HG02571 (cell line): Measurements from ENCODE around the gene MRPS25.

Source experiments
- ATAC-seq: cut with Tn5 transposase; IDR thresholded peaks from one replicate; pipeline ENCODE4 v1.9.1; 2021; ENCODE audit warnings: mild to moderate bottlenecking, moderate library complexity; ENCODE audit not compliant: unreplicated experiment

The MRPS25 gene

GRCh38 chr3:15064835-15065549, at the start of gene MRPS25:
Gene MRPS25, minus strand, starts transcription at chr3:15065315. Its CDS starts 121 bp downstream, at chr3:15065194.
- peak; percentile 95 for ATAC-seq

DNA sequence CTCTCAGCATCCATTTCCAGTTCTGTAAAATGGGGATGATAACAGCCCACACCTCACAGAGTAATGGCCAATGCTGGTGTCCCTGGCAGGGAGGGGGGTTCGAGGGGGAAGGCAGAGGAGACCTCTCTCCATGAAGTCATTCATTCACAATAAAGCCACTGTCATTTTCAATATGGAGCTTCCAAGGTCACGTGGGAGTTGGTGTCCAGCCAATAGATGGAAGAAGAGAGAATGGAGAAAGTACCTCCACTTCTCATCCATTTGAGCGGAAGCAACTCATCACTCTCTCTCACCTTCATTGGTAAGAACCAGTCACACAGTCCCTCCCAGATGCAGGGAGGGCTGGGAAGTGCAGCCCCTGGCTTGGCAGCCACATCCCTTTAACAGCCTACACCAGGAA, 48.8 kb upstream of the MRPS25 start:
- ATAC-seq: no peak

GRCh38 chr3:15113471-15113870, 48.4 kb upstream of the MRPS25 start:
- ATAC-seq: no peak

- ATAC-seq: no peak
Measured at GRCh38 chr3:15112011-15112410, 46.9 kb upstream of the MRPS25 start.

GRCh38 chr3:15110206-15110605, 45.1 kb upstream of the MRPS25 start:
- no peak for ATAC-seq

DNA sequence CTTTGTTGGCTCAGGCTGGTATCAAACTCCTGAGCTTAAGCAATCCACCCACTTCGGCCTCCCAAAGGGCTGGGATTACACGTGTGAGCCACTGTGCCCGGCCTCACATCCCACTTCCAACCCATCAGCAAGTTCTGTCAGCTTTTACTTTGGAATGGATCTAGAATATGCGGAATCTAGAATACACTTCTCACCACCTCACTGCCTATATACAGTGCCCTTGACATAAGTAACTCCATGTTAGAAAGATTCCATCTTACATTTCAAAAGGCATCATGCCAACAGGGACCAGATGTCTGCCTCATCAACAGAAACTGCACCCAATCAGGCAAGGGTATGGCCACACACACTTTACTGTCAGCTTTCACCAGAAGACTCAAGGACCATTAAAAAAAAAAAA, 43.8 kb upstream of the MRPS25 start:
- no peak for ATAC-seq

GRCh38 chr3:15108082-15108545, 43.0 kb upstream of the MRPS25 start:
- ATAC-seq: peak; percentile 69

DNA sequence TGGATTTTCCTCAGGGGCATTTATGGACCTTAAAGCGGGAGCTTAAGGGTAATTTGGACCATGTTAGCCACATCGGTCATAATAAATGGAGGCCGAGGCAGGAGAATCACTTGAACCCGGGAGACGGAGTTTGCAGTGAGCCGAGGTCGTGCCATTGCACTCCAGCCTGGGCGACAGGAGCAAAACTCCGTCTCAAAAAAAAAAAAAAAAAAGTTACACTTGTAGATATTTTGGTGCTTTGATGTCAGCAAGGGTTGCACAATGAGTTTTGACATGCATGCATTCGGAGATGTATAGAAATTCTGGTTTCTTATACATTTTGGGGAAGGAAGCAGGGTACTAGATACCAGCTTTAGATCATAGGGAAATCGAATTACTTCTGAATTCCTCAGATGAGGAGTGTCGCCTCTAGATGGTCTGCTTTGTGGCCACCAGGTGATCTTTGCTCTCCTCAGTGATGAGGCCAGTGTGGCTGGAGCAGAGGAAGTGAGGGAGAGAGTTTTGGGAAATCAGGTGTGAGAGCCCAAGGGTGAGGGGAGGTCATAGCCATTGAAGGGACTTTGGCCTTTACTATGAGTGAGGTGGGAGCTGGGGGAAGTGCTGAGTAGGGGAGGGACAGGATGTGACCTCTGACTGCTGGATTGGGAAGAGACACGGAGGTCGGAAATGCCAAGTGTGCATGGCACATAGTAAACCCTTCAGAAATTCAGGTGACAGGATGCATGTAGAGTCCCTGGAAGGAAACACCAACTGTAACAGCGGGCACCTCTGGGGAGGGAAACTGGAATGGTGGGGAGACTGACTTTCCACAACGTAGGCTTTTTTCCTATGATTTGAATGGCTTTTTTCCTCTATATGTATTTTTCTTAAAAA, 42.2 kb upstream of the MRPS25 start:
- ATAC-seq: no peak

DNA sequence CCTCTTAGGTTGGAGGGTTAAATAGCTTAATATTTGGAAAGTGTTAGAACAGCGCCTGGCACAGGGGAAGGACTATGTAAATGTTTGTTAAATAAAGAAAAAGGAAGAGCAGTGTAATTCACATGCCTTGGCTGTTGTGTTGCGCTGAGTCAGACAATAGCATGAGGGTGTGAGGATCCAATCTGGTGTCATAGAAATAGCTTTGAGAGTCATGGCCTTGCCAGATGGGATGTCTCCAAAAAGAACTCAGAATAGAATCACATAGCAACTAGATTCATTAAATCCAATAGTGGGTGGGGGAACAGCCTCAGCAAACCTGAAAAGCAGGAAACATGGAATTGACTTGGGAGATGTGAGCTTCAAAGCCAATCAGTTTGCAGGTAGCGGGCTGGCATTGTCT, 37.7 kb upstream of the MRPS25 start:
- ATAC-seq: no peak

DNA sequence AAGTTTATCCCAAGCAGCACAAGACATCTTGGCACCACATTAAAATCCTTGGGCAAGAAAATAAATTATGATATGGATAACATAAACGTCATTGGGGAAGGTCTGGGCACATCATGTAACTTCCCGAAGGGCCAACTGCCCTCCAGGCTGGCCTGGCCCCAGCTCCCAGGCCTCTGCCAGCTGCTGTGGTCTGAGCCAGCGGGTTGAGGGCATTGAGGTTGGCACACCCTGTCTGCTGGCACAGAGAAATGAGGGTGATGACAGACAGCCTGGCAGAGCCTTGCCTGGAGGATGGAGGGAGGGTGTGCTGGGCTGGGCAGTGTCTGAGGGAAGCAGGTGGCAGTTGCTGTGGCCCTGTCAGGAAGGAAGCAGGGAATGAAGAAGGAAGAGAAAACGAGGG, 37.1 kb upstream of the MRPS25 start:
- ATAC-seq: no peak

DNA sequence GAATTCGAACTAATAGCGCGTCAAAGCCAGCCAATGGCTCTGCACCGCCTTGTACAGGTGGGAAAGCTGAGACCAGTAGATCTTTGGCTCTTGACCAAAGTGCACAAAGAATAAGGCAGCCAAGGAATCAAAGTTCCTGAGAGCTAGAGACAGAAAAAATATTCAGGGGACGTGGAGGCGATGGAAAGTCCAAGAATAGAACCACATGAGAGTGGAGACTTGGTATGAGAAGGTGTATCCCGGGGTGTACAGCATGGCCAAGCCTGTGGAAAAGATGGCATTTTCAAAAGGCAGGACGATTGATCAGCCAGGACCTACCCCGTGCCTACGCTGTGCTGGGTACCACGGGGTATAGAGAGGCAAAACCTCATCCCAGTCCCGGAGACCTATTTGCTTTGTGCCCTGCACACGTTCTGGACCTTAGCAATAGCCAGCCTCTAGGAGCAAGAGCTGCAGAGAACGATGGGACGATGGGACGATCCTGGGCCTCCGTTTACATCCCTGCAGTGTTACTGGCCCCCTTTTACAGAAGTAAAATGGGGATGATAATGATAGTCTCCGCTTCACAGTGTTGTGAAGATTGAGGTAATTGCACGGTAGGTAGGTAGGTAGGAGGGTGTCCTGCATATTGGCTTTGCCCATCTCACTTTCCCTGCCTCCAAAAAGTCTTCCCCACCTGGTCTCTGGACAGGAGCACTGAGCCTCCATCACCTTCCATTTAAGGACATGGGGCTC, 34.4 kb upstream of the MRPS25 start:
- peak; percentile 11 for ATAC-seq

DNA sequence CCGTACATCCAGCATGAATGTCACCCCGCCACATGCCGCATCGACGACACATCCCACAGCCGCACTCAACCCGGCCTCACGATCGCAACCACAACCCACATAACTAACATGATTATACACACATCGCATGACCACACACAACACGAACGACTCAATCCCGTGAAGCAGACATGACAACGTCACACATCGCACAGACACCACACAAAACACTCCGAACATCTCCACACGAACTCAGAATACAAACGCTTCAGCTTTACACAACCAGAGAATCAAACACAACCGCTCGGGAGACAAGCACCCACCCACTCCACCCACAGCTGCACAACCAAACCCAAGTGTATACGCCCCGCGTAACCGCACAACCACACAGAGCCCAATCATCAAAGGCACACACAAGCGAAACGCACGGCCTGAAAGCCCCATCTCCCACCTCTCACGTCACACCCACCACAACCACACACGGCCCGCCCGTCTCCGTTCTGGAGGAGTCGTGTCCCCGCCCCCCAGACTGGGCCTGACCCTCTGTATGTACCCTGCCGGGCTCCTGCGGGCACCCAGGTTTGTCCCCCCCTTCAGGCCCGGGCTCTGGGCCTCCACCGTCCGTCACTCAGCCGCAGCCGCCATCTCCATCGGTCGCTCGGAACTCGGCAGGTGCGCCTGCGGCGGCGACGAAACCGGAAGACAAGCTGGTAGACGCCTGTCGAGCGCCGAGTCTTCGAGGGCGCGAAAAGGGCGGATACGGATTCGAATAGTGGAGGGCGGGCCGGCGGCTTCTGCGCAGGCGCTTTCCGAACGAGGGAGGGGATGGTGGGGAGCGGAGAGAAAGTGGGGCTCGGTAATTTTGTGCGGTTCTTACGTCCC, 33.6 kb upstream of the MRPS25 start, which contains the start of gene RBSN:
RBSN (minus strand) TSS at position 646 of the 861 bp plus-strand sequence. CDS start 3,028 bp downstream, outside the sequence.
- peak; percentile 85 for ATAC-seq

DNA sequence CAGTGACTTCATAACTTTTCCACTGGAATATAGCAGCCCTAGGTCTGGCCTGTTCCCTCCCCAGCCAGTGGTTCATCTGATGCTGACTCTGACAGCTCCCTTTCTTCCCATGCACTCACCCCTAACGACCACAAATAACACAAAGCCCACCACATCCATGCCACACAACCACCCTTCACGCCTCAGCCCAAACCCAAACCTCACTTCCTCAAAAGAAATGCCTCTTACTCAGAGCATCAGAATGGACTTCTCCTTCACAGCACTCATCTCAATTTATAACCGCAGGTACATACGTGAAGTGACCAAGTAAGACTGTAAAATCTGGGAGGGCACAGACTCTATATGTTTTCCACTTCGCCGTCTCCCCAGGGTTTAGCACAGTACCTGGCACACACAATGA, 32.8 kb upstream of the MRPS25 start:
- no peak for ATAC-seq

- ATAC-seq: no peak
Measured at GRCh38 chr3:15096046-15096445, 30.9 kb upstream of the MRPS25 start.

DNA sequence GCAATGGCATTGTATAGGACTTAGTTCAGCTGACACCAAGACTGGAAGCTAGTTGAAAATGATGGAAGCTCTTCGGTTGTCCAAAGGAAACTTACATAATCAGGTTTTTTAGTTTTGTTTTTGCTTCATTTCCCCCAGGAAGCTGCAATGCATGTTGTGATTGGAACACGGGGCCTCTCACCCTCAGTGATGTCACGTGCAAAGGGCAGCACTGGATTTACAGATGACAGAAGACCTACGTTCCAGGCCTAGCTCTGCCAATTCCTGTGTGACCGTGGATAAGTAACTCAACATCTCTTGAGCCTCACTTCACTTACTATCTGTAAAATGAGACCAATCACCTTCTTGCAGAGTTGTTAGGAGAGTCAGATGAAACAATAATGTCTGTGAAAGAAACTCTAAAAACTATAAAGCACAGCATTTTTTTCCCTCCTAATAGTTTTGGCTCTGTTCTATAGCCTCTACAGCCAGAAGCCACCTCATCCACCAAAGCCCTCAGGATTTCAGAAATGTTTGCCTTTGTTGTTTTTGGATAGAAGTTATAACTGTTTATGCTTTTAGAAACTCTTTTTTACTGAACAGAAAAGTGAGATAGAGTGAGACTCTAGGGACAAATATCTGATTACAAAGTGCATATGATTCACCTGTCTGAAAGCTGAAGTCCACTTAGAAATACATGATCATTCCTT, 29.2 kb upstream of the MRPS25 start:
- ATAC-seq: no peak

DNA sequence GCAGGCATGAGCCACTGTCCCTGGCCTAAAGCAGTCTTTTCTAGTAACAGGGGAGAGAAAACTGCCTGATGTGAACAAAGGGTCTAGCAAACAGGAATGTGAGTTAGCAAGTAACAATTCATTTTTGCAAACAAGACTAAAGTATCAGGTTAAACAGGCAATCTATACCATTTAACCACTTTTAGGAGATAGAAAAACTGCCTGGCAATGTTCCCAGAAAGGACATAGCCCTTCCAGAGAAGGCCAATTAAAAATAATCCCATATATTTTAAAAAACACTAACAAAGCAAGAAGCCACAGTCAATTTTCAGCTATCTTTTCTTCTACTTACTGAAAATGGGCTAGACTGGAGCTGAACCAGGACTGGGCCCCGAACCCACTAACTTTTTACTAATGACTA, 27.6 kb upstream of the MRPS25 start:
- ATAC-seq: no peak

DNA sequence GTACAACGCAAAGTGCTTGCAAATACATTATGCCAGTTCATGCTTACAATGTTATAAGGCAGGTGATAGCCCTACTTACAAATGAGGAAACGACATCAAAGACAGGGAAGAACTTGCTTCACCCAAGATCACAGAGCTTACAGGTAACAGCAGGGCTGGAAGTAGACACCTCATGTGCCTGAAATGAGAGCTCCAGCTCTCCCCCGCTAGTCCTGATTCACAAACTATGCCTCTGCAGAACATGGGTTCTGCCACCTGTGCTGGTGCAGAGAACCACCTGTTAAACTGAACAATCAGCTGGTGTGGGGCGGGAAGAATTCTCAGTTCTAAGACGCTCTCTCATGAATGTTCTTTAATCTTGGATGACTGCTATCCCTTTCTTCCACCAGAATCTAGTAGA, 26.5 kb upstream of the MRPS25 start:
- ATAC-seq: no peak

GRCh38 chr3:15089201-15089600, 24.1 kb upstream of the MRPS25 start:
- no peak for ATAC-seq

DNA sequence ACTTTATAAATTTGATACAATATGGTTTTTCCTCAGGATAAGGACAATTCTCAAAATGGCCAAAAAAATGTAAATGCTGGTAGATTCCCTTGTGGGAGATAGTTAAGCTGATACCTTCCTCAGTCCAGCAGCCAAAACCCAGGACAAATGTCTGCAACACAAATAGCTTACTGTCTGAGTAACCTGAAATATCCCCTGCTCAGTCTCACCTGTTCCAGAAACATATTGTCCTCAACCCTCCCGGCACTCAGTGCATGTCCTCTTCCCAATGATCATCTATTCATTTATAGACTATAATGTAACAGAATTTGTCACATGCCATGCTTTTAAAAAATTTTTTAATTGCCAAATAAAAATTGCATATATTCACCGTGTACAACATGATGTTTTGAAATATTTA, 21.6 kb upstream of the MRPS25 start:
- ATAC-seq: no peak

GRCh38 chr3:15086263-15086662, 21.1 kb upstream of the MRPS25 start:
- no peak for ATAC-seq
